ENCODE results near the gene HMGA1. TPM values are rescaled to one million over a fixed set of nuclear protein-coding genes. Genes with fewer than 3 reads are reported as not detected.

The HMGA1 gene
- total and polyA plus RNA-seq, 2 experiments from 2014 or later, result 1,411 to 2,052 TPM

DNA sequence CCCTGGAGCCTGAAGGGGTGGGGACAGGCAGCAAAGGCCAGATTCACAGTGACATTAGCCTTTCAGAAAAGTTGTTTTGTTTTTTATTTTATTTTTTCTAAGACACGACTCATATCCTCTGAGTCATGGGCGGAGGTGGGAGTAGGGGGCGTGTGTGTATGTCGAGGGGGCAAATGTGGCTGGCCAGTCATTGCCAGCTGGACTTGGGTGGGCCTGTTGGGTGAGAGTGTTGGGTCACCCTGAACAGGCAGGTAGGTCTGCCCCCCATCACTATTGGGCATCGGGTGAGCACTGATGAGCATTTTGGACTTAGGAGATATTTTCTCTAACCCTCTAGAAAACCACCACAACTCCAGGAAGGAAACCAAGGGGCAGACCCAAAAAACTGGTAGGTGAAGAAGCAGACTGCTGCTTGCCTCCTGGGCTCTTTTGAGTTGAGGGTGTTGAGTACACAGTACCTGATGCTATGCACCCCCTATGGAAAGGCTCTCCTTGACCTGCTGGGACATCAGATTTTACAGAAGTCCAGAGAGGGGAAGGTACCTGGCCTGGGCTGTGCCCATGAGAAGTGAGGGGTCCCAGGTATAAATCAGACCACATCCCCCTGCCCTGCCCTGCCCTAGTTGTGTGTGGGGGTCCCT, 6.6 kb downstream of the HMGA1 start (continued):
- TF ChIP-seq, protein P1, sequence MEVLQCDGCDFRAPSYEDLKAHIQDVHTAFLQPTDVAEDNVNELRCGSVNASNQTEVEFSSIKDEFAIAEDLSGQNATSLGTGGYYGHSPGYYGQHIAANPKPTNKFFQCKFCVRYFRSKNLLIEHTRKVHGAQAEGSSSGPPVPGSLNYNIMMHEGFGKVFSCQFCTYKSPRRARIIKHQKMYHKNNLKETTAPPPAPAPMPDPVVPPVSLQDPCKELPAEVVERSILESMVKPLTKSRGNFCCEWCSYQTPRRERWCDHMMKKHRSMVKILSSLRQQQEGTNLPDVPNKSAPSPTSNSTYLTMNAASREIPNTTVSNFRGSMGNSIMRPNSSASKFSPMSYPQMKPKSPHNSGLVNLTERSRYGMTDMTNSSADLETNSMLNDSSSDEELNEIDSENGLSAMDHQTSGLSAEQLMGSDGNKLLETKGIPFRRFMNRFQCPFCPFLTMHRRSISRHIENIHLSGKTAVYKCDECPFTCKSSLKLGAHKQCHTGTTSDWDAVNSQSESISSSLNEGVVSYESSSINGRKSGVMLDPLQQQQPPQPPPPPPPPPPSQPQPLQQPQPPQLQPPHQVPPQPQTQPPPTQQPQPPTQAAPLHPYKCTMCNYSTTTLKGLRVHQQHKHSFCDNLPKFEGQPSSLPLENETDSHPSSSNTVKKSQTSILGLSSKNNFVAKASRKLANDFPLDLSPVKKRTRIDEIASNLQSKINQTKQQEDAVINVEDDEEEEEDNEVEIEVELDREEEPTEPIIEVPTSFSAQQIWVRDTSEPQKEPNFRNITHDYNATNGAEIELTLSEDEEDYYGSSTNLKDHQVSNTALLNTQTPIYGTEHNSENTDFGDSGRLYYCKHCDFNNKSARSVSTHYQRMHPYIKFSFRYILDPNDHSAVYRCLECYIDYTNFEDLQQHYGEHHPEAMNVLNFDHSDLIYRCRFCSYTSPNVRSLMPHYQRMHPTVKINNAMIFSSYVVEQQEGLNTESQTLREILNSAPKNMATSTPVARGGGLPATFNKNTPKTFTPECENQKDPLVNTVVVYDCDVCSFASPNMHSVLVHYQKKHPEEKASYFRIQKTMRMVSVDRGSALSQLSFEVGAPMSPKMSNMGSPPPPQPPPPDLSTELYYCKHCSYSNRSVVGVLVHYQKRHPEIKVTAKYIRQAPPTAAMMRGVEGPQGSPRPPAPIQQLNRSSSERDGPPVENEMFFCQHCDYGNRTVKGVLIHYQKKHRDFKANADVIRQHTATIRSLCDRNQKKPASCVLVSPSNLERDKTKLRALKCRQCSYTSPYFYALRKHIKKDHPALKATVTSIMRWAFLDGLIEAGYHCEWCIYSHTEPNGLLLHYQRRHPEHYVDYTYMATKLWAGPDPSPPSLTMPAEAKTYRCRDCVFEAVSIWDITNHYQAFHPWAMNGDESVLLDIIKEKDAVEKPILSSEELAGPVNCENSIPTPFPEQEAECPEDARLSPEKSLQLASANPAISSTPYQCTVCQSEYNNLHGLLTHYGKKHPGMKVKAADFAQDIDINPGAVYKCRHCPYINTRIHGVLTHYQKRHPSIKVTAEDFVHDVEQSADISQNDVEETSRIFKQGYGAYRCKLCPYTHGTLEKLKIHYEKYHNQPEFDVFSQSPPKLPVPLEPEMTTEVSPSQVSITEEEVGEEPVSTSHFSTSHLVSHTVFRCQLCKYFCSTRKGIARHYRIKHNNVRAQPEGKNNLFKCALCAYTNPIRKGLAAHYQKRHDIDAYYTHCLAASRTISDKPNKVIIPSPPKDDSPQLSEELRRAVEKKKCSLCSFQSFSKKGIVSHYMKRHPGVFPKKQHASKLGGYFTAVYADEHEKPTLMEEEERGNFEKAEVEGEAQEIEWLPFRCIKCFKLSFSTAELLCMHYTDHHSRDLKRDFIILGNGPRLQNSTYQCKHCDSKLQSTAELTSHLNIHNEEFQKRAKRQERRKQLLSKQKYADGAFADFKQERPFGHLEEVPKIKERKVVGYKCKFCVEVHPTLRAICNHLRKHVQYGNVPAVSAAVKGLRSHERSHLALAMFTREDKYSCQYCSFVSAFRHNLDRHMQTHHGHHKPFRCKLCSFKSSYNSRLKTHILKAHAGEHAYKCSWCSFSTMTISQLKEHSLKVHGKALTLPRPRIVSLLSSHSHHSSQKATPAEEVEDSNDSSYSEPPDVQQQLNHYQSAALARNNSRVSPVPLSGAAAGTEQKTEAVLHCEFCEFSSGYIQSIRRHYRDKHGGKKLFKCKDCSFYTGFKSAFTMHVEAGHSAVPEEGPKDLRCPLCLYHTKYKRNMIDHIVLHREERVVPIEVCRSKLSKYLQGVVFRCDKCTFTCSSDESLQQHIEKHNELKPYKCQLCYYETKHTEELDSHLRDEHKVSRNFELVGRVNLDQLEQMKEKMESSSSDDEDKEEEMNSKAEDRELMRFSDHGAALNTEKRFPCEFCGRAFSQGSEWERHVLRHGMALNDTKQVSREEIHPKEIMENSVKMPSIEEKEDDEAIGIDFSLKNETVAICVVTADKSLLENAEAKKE (CRISPR knock-in tag; IDR thresholded peaks at IDR 0.05), result no peak
- TF ChIP-seq EZH2 (IDR thresholded peaks at IDR 0.05; ENCODE audit: low read depth, unreplicated experiment), result no peak
- TF ChIP-seq, protein P2, sequence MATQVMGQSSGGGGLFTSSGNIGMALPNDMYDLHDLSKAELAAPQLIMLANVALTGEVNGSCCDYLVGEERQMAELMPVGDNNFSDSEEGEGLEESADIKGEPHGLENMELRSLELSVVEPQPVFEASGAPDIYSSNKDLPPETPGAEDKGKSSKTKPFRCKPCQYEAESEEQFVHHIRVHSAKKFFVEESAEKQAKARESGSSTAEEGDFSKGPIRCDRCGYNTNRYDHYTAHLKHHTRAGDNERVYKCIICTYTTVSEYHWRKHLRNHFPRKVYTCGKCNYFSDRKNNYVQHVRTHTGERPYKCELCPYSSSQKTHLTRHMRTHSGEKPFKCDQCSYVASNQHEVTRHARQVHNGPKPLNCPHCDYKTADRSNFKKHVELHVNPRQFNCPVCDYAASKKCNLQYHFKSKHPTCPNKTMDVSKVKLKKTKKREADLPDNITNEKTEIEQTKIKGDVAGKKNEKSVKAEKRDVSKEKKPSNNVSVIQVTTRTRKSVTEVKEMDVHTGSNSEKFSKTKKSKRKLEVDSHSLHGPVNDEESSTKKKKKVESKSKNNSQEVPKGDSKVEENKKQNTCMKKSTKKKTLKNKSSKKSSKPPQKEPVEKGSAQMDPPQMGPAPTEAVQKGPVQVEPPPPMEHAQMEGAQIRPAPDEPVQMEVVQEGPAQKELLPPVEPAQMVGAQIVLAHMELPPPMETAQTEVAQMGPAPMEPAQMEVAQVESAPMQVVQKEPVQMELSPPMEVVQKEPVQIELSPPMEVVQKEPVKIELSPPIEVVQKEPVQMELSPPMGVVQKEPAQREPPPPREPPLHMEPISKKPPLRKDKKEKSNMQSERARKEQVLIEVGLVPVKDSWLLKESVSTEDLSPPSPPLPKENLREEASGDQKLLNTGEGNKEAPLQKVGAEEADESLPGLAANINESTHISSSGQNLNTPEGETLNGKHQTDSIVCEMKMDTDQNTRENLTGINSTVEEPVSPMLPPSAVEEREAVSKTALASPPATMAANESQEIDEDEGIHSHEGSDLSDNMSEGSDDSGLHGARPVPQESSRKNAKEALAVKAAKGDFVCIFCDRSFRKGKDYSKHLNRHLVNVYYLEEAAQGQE (IDR thresholded peaks at IDR 0.05; ENCODE audit: unreplicated experiment), result no peak
- no peak for TF ChIP-seq NANOG (IDR thresholded peaks at IDR 0.05; ENCODE audit: borderline replicate concordance)
- TF ChIP-seq ZNF331 (CRISPR knock-in tag; IDR thresholded peaks at IDR 0.05; ENCODE audit: low read depth), result no peak
- no peak for TF ChIP-seq STAT1 (IDR thresholded peaks at IDR 0.05; ENCODE audit: unreplicated experiment)
